ENCODE data around the gene WDR49. TPM values are rescaled to one million over a fixed set of nuclear protein-coding genes. Genes with fewer than 3 reads are reported as not detected.

The WDR49 gene
- total and polyA plus RNA-seq, 10 of the 15 experiments (the other 5 are each of a cell fraction or from before 2014, with no cell fraction given), result 0.05 to 0.15 TPM; not detected in 8

- peaks cover 0 to 2% of the 10 kb centered on the region in 2 experiments; a peak in 2 of 4 replicates for H3K36me3 ChIP-seq (ENCODE audit: control insufficient read depth in 2 of 2, insufficient read depth in 2 of 2, low read length in 1 of 2)
Measured at GRCh38 chr3:167694121-167694520, 40.4 kb upstream of the WDR49 start.

DNA sequence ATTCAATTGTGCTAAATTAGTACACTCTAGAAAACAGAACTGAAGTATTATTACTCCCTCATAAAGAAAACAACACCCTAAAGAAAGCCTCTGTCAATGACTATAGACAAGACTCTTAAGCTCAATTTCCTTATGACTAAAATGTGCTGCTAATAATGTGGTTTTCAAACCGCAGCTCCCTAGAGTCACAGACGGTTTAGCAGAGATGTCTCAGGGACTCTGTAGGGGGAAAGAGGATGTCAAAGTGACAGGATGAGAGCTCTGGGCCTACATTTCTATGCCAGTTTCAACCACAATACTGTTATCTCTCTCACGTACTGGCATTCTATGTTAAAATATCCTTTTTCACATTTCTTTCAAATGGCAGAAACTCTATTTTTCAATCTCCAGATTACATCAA is 37.6 kb upstream of the WDR49 start:
- WGBS (ENCODE audit: insufficient coverage, insufficient replicate concordance, low lambda C conversion rate, missing lambda C conversion rate), result 0% methylated on average over 3 of the region's 3 CpGs
- DNase-seq (ENCODE audit: low read depth, low spot score), result peak; percentile 84
- Histone ChIP-seq H3K27ac (ENCODE audit: control insufficient read depth, insufficient read depth) (no peak overlapping the region; the same call in 1 of the 2 replicates), H3K36me3 (ENCODE audit: control insufficient read depth in 2 of 2, insufficient read depth in 2 of 2, low read length in 1 of 2) (peaks cover 2 to 6% of the 10 kb centered on the region in 2 experiments; a peak in 2 of 4 replicates), H3K79me2 (ENCODE audit: control insufficient read depth, insufficient read depth, low read length) (no peaks in the 10 kb centered on the region; the same call in 1 of the 2 replicates), H3K27me3 (replicated peaks in 1 of 2; ENCODE audit: control insufficient read depth in 2 of 2, insufficient read depth in 2 of 2, low read length in 1 of 2) (no peaks in the 10 kb centered on the region), H3K4me1 (ENCODE audit: control insufficient read depth, insufficient read depth, low read length) (peaks cover 10% of the 10 kb centered on the region; the same call in 1 of the 2 replicates), H2AFZ (ENCODE audit: control insufficient read depth, low read depth, low read length) (no peak overlapping the region), H4K20me1 (ENCODE audit: control insufficient read depth, insufficient read depth) (no peaks in the 10 kb centered on the region), H3K4me3 (no peak overlapping the region), H3K9ac (ENCODE audit: control insufficient read depth, insufficient read depth, low read length) (no peak overlapping the region), H3K4me2 (ENCODE audit: control insufficient read depth, insufficient read depth) (peak overlapping the region; percentile 31; the same call in 1 of the 2 replicates), H3K9me3 (replicated peaks; ENCODE audit: control insufficient read depth, insufficient read depth, low read length) (no peaks in the 10 kb centered on the region)
- CTCF ChIA-PET, result interaction anchor here (1.2 to 1.9 kb wide), 3 partner anchors 38 to 52 kb away, joined by 3 to 5 read pairs (median 4); no protein-coding TSS in a partner anchor
- FAIRE-seq, result peak; percentile 97
- in situ Hi-C loops (cut with MboI) (no loop called here), intact Hi-C loops (cut with micrococcal nuclease; ENCODE audit: unreplicated experiment) (loop anchor here (10.0 kb wide), 1 partner anchor 363 kb away; no protein-coding TSS in a partner anchor)
- POLR2A ChIA-PET, result interaction anchor here (0.5 to 1.1 kb wide), 2 partner anchors 44 to 1918 kb away, joined by 3 to 5 read pairs; partner anchors contain the start of genes PDCD10 and SERPINI1
- peak; percentile 100 for ATAC-seq
- SMC1A ChIA-PET (ENCODE audit: uncharacterized antibody, unreplicated experiment), result interaction anchor here (0.6 to 2.2 kb wide), 14 partner anchors 12 to 191 kb away, joined by 3 to 9 read pairs (median 4); no protein-coding TSS in a partner anchor
- RAD21 ChIA-PET (ENCODE audit: unreplicated experiment), result interaction anchor here (0.7 to 1.9 kb wide), 8 partner anchors 12 to 311 kb away, joined by 3 to 9 read pairs (median 6); partner anchors contain the start of genes PDCD10, SERPINI1 and ZBBX
- no TSS peak for BruUV-seq (replicated peaks)
- TF ChIP-seq SMC3 (IDR thresholded peaks at IDR 0.05; ENCODE audit: borderline replicate concordance, low read length) (no peak), ZBTB4 (CRISPR knock-in tag; IDR thresholded peaks at IDR 0.05) (no peak), MTA2 (IDR thresholded peaks at IDR 0.05; ENCODE audit: low read depth) (peak; percentile 98), NR2C1 (IDR thresholded peaks at IDR 0.05) (no peak), SPI1 (IDR thresholded peaks at IDR 0.05; ENCODE audit: borderline replicate concordance, insufficient read depth, low read depth, low read length) (peak; percentile 33; the same call in 1 of the 2 replicates), ZNF207 (IDR thresholded peaks at IDR 0.05; ENCODE audit: borderline replicate concordance) (no peak), BRCA1 (IDR thresholded peaks at IDR 0.05; ENCODE audit: low read depth, low read length) (no peak), EGR1 (IDR thresholded peaks at IDR 0.05; ENCODE audit: borderline replicate concordance in 1 of 2, low read depth in 2 of 2, low read length in 2 of 2) (no peak)

More at GRCh38 chr3:167694121-167694520, 40.4 kb upstream of the WDR49 start:
- Histone ChIP-seq H3K9me3 (replicated peaks; ENCODE audit: control insufficient read depth, insufficient read depth, low read length) (no peaks in the 10 kb centered on the region), H3K27ac (ENCODE audit: control insufficient read depth, insufficient read depth) (no peak overlapping the region), H3K4me3 (no peak overlapping the region), H3K4me1 (ENCODE audit: control insufficient read depth, insufficient read depth, low read length) (peaks cover 10% of the 10 kb centered on the region; the same call in 1 of the 2 replicates), H3K27me3 (replicated peaks in 1 of 2; ENCODE audit: control insufficient read depth in 2 of 2, insufficient read depth in 2 of 2, low read length in 1 of 2) (no peaks in the 10 kb centered on the region), H3K4me2 (ENCODE audit: control insufficient read depth, insufficient read depth) (no peak overlapping the region), H3K79me2 (ENCODE audit: control insufficient read depth, insufficient read depth, low read length) (no peaks in the 10 kb centered on the region; the same call in 1 of the 2 replicates), H4K20me1 (ENCODE audit: control insufficient read depth, insufficient read depth) (no peaks in the 10 kb centered on the region), H3K9ac (ENCODE audit: control insufficient read depth, insufficient read depth, low read length) (no peak overlapping the region), H2AFZ (ENCODE audit: control insufficient read depth, low read depth, low read length) (no peak overlapping the region)
- FAIRE-seq (no peak), ATAC-seq (no peak), DNase-seq (ENCODE audit: low read depth, low spot score) (no peak)
- POLR2A ChIA-PET, result interaction anchor here (1.2 kb wide), 1 partner anchor 10 kb away, joined by 3 read pairs; no protein-coding TSS in a partner anchor
- RAD21 ChIA-PET (ENCODE audit: unreplicated experiment), result interaction anchor here (1.0 kb wide), 1 partner anchor 8 kb away, joined by 3 read pairs; no protein-coding TSS in a partner anchor
- SMC1A ChIA-PET (ENCODE audit: uncharacterized antibody, unreplicated experiment), result interaction anchor here (0.7 to 2.2 kb wide), 6 partner anchors 9 to 55 kb away, joined by 3 to 6 read pairs (median 4); no protein-coding TSS in a partner anchor
- WGBS (ENCODE audit: insufficient coverage, insufficient replicate concordance, low lambda C conversion rate, missing lambda C conversion rate), result 97% methylated on average over 2 of the region's 2 CpGs
- CTCF ChIA-PET, result interaction anchor here (1.2 to 2.2 kb wide), 7 partner anchors 9 to 188 kb away, joined by 3 to 9 read pairs (median 7); no protein-coding TSS in a partner anchor
- no peak for TF ChIP-seq BRCA1 (IDR thresholded peaks at IDR 0.05; ENCODE audit: low read depth, low read length)
- no peak for TF ChIP-seq EP300 (IDR thresholded peaks at IDR 0.05; ENCODE audit: borderline replicate concordance in 1 of 2, control insufficient read depth in 1 of 2, low read depth in 2 of 2, low read length in 2 of 2)
- TF ChIP-seq EED (IDR thresholded peaks at IDR 0.05; ENCODE audit: low read depth), result no peak
- no TSS peak for BruUV-seq (replicated peaks)
- in situ Hi-C loops (cut with MboI) (no loop called here), intact Hi-C loops (cut with micrococcal nuclease; ENCODE audit: unreplicated experiment) (loop anchor here (10.0 kb wide), 1 partner anchor 361 kb away; no protein-coding TSS in a partner anchor)
